IPS-18a (cell line): ENCODE results near the gene MTFP1.

Source experiments
- H3K27ac ChIP-seq: one replicate; pipeline ENCODE4 v1.5.1; 2013; ENCODE audit warnings: low read length
- H3K27me3 ChIP-seq: one replicate; pipeline ENCODE4 v1.6.1; 2013; ENCODE audit warnings: mild to moderate bottlenecking, low read length; ENCODE audit not compliant: control insufficient read depth, insufficient read depth
- H3K36me3 ChIP-seq: one replicate; pipeline ENCODE4 v1.6.1; 2013; ENCODE audit warnings: low read depth, low read length; ENCODE audit not compliant: control insufficient read depth
- H3K4me1 ChIP-seq: one replicate; pipeline ENCODE4 v1.6.1; 2013; ENCODE audit warnings: low read depth, low read length; ENCODE audit not compliant: control insufficient read depth
- H3K4me3 ChIP-seq: one replicate; pipeline ENCODE4 v1.5.1; 2013; ENCODE audit warnings: low read length
- H3K9ac ChIP-seq: one replicate; pipeline ENCODE4 v1.6.1; 2013; ENCODE audit warnings: mild to moderate bottlenecking, low read length, moderate library complexity
- H3K9me3 ChIP-seq: one replicate; pipeline ENCODE4 v1.6.1; 2013; ENCODE audit warnings: low read depth, low read length; ENCODE audit not compliant: control insufficient read depth

MTFP1 gene

GRCh38 chr22:30432096-30432495, 6.5 kb downstream of the MTFP1 start:
- no peaks in the 10 kb centered on the region for H3K27me3 ChIP-seq
- H3K36me3 ChIP-seq, result peaks cover 19% of the 10 kb centered on the region
- no peak overlapping the region for H3K27ac ChIP-seq
- no peaks in the 10 kb centered on the region for H3K4me1 ChIP-seq
- H3K4me3 ChIP-seq, result no peak overlapping the region
- H3K9ac ChIP-seq, result no peak overlapping the region
- H3K9me3 ChIP-seq, result no peaks in the 10 kb centered on the region

GRCh38 chr22:30432520-30432919, 7.0 kb downstream of the MTFP1 start:
- Histone ChIP-seq H3K36me3 (peaks cover 14% of the 10 kb centered on the region), H3K4me3 (no peak overlapping the region), H3K27ac (no peak overlapping the region), H3K27me3 (no peaks in the 10 kb centered on the region), H3K4me1 (no peaks in the 10 kb centered on the region), H3K9me3 (no peaks in the 10 kb centered on the region), H3K9ac (no peak overlapping the region)

- H3K27me3 ChIP-seq, result no peaks in the 10 kb centered on the region
- H3K4me3 ChIP-seq, result no peak overlapping the region
- H3K4me1 ChIP-seq, result no peaks in the 10 kb centered on the region
- H3K36me3 ChIP-seq, result peaks cover 10% of the 10 kb centered on the region
- no peak overlapping the region for H3K9ac ChIP-seq
- no peaks in the 10 kb centered on the region for H3K9me3 ChIP-seq
- H3K27ac ChIP-seq, result no peak overlapping the region
These were observed 7.7 kb downstream of the MTFP1 start for GRCh38 chr22:30433227-30433626.

GRCh38 chr22:30433773-30434172, 8.2 kb downstream of the MTFP1 start:
- no peak overlapping the region for H3K9ac ChIP-seq
- no peak overlapping the region for H3K4me3 ChIP-seq
- no peaks in the 10 kb centered on the region for H3K4me1 ChIP-seq
- no peaks in the 10 kb centered on the region for H3K9me3 ChIP-seq
- H3K27ac ChIP-seq, result no peak overlapping the region
- H3K36me3 ChIP-seq, result peaks cover 5% of the 10 kb centered on the region
- no peaks in the 10 kb centered on the region for H3K27me3 ChIP-seq

GRCh38 chr22:30434843-30435242, 9.3 kb downstream of the MTFP1 start:
- Histone ChIP-seq H3K27ac (no peak overlapping the region), H3K9ac (no peak overlapping the region), H3K4me3 (no peak overlapping the region), H3K9me3 (no peaks in the 10 kb centered on the region), H3K4me1 (no peaks in the 10 kb centered on the region), H3K36me3 (no peaks in the 10 kb centered on the region), H3K27me3 (no peaks in the 10 kb centered on the region)

- no peak overlapping the region for H3K9ac ChIP-seq
- H3K4me1 ChIP-seq, result no peaks in the 10 kb centered on the region
- no peaks in the 10 kb centered on the region for H3K36me3 ChIP-seq
- H3K9me3 ChIP-seq, result no peaks in the 10 kb centered on the region
- H3K27ac ChIP-seq, result no peak overlapping the region
- no peaks in the 10 kb centered on the region for H3K27me3 ChIP-seq
- no peak overlapping the region for H3K4me3 ChIP-seq
These were observed 10.1 kb downstream of the MTFP1 start for GRCh38 chr22:30435674-30436126.

GRCh38 chr22:30436196-30436595, 10.6 kb downstream of the MTFP1 start:
- no peak overlapping the region for H3K9ac ChIP-seq
- no peaks in the 10 kb centered on the region for H3K9me3 ChIP-seq
- H3K4me3 ChIP-seq, result no peak overlapping the region
- H3K27me3 ChIP-seq, result no peaks in the 10 kb centered on the region
- H3K4me1 ChIP-seq, result no peaks in the 10 kb centered on the region
- no peak overlapping the region for H3K27ac ChIP-seq
- no peaks in the 10 kb centered on the region for H3K36me3 ChIP-seq

GRCh38 chr22:30438559-30438958, 13.0 kb downstream of the MTFP1 start:
- Histone ChIP-seq H3K27me3 (no peaks in the 10 kb centered on the region), H3K36me3 (no peaks in the 10 kb centered on the region), H3K27ac (no peak overlapping the region), H3K4me3 (no peak overlapping the region), H3K9ac (no peak overlapping the region), H3K4me1 (no peaks in the 10 kb centered on the region), H3K9me3 (no peaks in the 10 kb centered on the region)

- Histone ChIP-seq H3K4me1 (no peaks in the 10 kb centered on the region), H3K27me3 (no peaks in the 10 kb centered on the region), H3K27ac (no peak overlapping the region), H3K9me3 (no peaks in the 10 kb centered on the region), H3K9ac (no peak overlapping the region), H3K4me3 (no peak overlapping the region), H3K36me3 (no peaks in the 10 kb centered on the region)
These were observed 13.7 kb downstream of the MTFP1 start for GRCh38 chr22:30439226-30439625.

- Histone ChIP-seq H3K4me3 (no peak overlapping the region), H3K4me1 (peaks cover 3% of the 10 kb centered on the region), H3K27me3 (no peaks in the 10 kb centered on the region), H3K27ac (no peak overlapping the region), H3K9ac (no peak overlapping the region), H3K9me3 (no peaks in the 10 kb centered on the region), H3K36me3 (no peaks in the 10 kb centered on the region)
These were observed 14.3 kb downstream of the MTFP1 start for GRCh38 chr22:30439836-30440235.

- Histone ChIP-seq H3K36me3 (no peaks in the 10 kb centered on the region), H3K4me3 (no peak overlapping the region), H3K9ac (no peak overlapping the region), H3K27ac (no peak overlapping the region), H3K9me3 (no peaks in the 10 kb centered on the region), H3K27me3 (no peaks in the 10 kb centered on the region), H3K4me1 (peaks cover 5% of the 10 kb centered on the region)
These were observed 15.5 kb downstream of the MTFP1 start for GRCh38 chr22:30441088-30441487.

GRCh38 chr22:30444632-30445437, 19.3 kb downstream of the MTFP1 start:
- Histone ChIP-seq H3K27me3 (no peaks in the 10 kb centered on the region), H3K9me3 (no peaks in the 10 kb centered on the region), H3K4me1 (peaks cover 5% of the 10 kb centered on the region), H3K36me3 (no peaks in the 10 kb centered on the region), H3K9ac (no peak overlapping the region), H3K27ac (no peak overlapping the region), H3K4me3 (peak overlapping the region; percentile 26)
